Nephron (organoid): ENCODE results near the gene COL26A1.
A peak's percentile ranks its signal among the peaks of the same experiment; 100 is the strongest.

Experiments
- H3K27ac Mint-ChIP-seq, 3 experiments: 2 replicates each; pipeline ENCODE4 v1.8.0; 2020; ENCODE audit warnings: mixed read lengths in 3 of 3, mild to moderate bottlenecking in 2 of 3, moderate library complexity in 1 of 3
- H3K27me3 Mint-ChIP-seq: 2 replicates; pipeline ENCODE4 v1.8.0; 2021; ENCODE audit warnings: low read depth, mild to moderate bottlenecking, moderate library complexity, mixed read lengths
- H3K36me3 Mint-ChIP-seq: 2 replicates; pipeline ENCODE4 v1.8.0; 2020; ENCODE audit warnings: low read depth, mixed read lengths
- H3K4me1 Mint-ChIP-seq: 2 replicates; pipeline ENCODE4 v1.8.0; 2020; ENCODE audit warnings: mixed read lengths
- H3K4me3 Mint-ChIP-seq, 3 experiments: 2 replicates each; pipeline ENCODE4 v1.8.0; 2020; ENCODE audit warnings: mild to moderate bottlenecking in 3 of 3, mixed read lengths in 3 of 3, moderate library complexity in 2 of 3
- H3K9me3 Mint-ChIP-seq: 2 replicates; pipeline ENCODE4 v1.8.0; 2020; ENCODE audit warnings: mixed read lengths
- CTCF ChIP-seq, 3 experiments: fragments of 200-600 bp; sonication (generic); IDR thresholded peaks; one replicate each; pipeline ENCODE4 v1.5.0; 2021; ENCODE audit warnings: antibody characterized with exemption in 3 of 3; ENCODE audit not compliant: unreplicated experiment in 3 of 3

COL26A1 gene

GRCh38 chr7:101518336-101518735 lies 155.7 kb downstream of the COL26A1 start:
- H3K36me3 Mint-ChIP-seq, result peaks cover 17% of the 10 kb centered on the region
- TF ChIP-seq CTCF (IDR thresholded peaks at IDR 0.05; ENCODE audit: unreplicated experiment in 3 of 3), result no peak
- H3K4me3 Mint-ChIP-seq, result peak overlapping the region in 1 of 3 experiments; percentile 15
- H3K4me1 Mint-ChIP-seq, result peaks cover 58% of the 10 kb centered on the region
- peaks cover 4% of the 10 kb centered on the region for H3K27me3 Mint-ChIP-seq
- H3K27ac Mint-ChIP-seq, result peak overlapping the region; percentile 75 to 89 (median 87)
- H3K9me3 Mint-ChIP-seq, result peaks cover 3% of the 10 kb centered on the region

GRCh38 chr7:101519324-101520023 lies 156.8 kb downstream of the COL26A1 start:
- TF ChIP-seq CTCF (IDR thresholded peaks at IDR 0.05; ENCODE audit: unreplicated experiment in 3 of 3), result no peak
- H3K4me1 Mint-ChIP-seq, result peaks cover 53% of the 10 kb centered on the region
- peaks cover 4% of the 10 kb centered on the region for H3K9me3 Mint-ChIP-seq

DNA sequence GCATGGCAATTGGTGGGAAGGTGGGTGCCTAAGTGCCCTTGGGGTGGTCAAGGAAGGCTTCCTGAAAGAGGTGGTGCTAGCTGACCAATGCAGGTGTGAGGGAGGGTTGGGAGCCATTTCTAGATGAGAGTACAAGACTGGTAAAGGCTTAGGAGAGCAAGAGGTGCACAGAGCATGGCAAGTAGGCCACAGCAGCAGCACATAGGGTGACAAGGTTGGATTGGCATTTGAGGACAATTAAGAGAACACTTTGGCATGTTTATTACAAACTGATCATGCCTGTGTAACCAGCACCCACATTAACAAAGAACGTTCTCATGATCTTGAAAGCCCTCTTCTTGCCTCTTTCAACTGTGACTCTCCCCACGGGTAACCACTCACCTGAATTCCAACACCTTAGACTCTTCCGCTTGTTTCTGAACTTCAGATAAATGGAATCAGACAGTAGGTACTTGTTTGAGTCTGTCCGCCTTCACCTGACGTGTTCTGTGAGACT lies 158.8 kb downstream of the COL26A1 start:
- Mint-ChIP-seq H3K4me3 (no peak overlapping the region), H3K27ac (no peak overlapping the region), H3K36me3 (peaks cover 28% of the 10 kb centered on the region), H3K9me3 (peaks cover 8% of the 10 kb centered on the region), H3K4me1 (peaks cover 42% of the 10 kb centered on the region), H3K27me3 (peaks cover 4% of the 10 kb centered on the region)
- TF ChIP-seq CTCF (IDR thresholded peaks at IDR 0.05; ENCODE audit: unreplicated experiment in 3 of 3), result no peak

More at GRCh38 chr7:101519324-101520023, 156.8 kb downstream of the COL26A1 start:
- H3K27me3 Mint-ChIP-seq, result peaks cover 4% of the 10 kb centered on the region
- peaks cover 24% of the 10 kb centered on the region for H3K36me3 Mint-ChIP-seq
- H3K27ac Mint-ChIP-seq, result peak overlapping the region; percentile 42 to 87 (median 75)
- peak overlapping the region in 1 of 3 experiments; percentile 34 for H3K4me3 Mint-ChIP-seq

- Mint-ChIP-seq H3K4me3 (no peak overlapping the region), H3K9me3 (peaks cover 8% of the 10 kb centered on the region), H3K4me1 (peaks cover 37% of the 10 kb centered on the region), H3K27me3 (peaks cover 4% of the 10 kb centered on the region), H3K36me3 (peaks cover 33% of the 10 kb centered on the region), H3K27ac (peak overlapping the region in 1 of 3 experiments; percentile 38)
- no peak for TF ChIP-seq CTCF (IDR thresholded peaks at IDR 0.05; ENCODE audit: unreplicated experiment in 3 of 3)
Measured at GRCh38 chr7:101522021-101522420, 159.3 kb downstream of the COL26A1 start.

DNA sequence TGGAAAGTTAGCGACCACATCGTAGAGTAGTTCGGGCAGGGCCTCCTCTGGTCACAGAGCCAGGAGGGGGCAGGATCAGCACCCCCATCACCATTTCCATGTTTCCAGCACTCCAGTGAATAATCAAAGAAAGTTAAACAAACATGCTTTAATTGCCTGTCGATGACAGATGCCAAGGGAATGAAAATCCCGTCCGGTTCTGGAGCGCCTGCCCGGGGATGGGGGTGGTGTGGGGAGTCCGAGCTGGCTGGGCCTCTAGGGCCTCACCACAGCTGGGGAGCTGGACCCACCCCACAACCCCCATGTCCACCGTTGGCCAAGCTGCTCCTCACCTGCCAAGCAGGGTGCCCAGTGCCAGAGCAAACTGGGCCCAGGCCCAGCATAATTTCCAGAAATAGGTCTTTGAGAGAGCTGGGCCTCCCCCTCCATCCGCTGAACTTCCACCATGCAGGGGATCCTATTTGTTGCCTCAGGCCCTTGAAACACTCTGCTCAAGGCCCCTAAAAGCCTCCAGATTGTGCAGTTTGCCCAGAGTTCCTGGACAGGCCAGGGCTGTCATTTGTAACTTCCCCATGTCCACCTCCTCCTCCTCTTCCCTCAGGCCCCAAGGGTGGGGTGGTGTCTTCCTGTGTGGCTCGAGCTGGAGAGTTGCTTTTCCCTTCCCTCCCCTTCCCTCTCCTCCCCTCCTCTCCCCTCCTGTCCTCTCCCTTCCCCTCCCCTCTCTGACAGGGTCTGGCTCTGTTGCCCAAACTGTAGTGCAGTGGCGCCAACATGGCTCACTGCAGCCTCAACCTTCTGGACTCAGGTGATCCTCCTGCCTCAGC lies 165.4 kb downstream of the COL26A1 start:
- no peak for TF ChIP-seq CTCF (IDR thresholded peaks at IDR 0.05; ENCODE audit: unreplicated experiment in 3 of 3)
- Mint-ChIP-seq H3K36me3 (peaks cover 25% of the 10 kb centered on the region), H3K9me3 (peaks cover 5% of the 10 kb centered on the region), H3K4me3 (no peak overlapping the region), H3K4me1 (peaks cover 16% of the 10 kb centered on the region), H3K27me3 (peaks cover 2% of the 10 kb centered on the region), H3K27ac (no peak overlapping the region)
